NCI-H2107 treated with DMSO at 0.1 percent for 48 hours (cell line): ENCODE results near the gene FAM219B.
"Not testable (repeated sequence)": the region's sequence is repeated elsewhere in the genome, so short reads cannot be mapped to it uniquely, and the experiment has no call there.

Experiments
- DNase-seq: peaks from one replicate; lab custom pipeline; 2025; ENCODE audit not compliant: unreplicated experiment; lab: John Stamatoyannopoulos, UW

The FAM219B gene

GRCh38 chr15:74904190-74904805 lies 2.4 kb downstream of the FAM219B start:
- DNase-seq: no peak

DNA sequence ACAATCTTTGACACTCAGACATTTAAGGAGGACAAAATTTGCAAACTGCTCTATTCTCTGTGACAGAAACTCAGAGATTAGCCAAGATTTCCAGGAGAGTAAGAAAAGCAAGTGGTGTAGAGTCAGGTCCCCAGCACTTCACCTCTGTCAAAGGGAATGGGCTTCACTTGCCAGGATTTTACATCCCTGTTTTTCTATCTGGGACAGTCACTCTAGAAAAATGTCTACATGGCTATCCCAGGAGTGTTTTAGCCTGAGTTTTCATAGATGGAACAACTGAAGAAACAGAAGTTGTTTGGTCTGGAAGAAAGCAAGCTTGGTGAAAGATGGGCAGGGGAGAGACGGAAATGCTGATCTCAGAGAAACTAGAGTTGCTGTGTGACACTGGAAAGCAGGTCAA lies 3.0 kb downstream of the FAM219B start:
- no peak for DNase-seq

- DNase-seq: no peak
These were observed 4.2 kb downstream of the FAM219B start for GRCh38 chr15:74902295-74903075.

DNA sequence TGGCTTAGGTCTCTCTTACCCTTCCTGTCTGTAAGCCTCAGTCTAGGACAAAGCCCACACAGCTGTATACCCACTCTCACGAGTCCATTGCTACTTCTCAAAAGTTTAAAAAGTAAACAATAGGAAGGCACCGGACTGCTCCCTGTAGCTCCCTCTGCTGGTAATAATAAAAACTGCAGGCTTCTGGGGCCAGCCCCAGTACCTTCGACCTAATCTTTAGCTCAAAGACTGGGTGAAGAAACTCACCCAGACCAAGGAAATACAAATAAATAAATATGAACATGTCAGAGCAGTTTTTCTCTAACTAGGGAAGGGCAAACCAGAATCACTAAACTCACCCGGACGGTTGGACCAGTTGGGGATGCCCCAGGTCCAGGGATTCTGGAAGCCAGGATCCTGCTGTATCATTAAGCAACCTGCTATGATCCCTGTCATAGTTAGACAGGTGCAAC lies 5.0 kb downstream of the FAM219B start:
- DNase-seq: no peak

DNA sequence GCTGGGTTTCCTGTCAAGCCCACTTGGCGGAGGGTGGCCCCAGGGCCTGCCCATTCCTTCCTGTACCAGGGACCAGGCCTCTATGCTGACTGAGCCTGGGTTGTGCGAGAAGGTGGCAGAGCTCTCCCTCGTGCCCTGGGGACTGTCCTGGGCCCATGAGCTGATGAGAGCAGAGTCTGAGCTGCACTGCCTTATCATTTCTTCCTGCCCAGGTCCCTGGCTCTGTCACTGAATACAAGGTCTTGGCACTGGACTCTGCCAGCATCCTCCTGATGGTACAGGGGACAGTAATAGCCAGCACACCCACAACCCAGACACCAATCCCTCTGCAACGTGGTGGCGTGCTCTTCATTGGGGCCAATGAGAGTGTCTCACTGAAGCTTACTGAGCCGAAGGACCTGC lies 9.3 kb downstream of the FAM219B start:
- DNase-seq: no peak

- no peak for DNase-seq
These were observed 10.3 kb downstream of the FAM219B start for GRCh38 chr15:74896316-74896715.

GRCh38 chr15:74895830-74896229 lies 10.8 kb downstream of the FAM219B start:
- no peak for DNase-seq

- not testable (repeated sequence) for DNase-seq
These were observed 12.3 kb downstream of the FAM219B start for GRCh38 chr15:74894383-74894782.

DNA sequence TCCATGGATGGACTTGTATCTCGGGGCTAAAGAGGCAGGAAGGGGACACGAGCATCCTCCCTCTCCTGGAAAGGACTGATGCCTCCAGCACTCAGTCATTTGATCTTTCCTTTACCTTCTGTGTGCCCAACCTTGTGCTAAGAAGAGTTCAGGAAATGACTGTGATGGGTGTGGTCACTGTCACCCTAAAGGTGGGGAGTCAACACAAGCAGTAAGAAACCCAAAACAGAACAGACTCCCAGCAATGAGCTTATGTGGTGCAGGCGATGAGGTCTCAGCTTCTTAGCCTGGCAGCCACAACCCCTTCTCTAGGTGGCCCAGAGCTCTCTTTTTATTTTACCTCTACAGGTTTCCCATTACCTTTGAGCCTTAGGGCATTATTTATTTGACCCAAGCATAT lies 13.0 kb downstream of the FAM219B start:
- no peak for DNase-seq

GRCh38 chr15:74892931-74893330 lies 13.7 kb downstream of the FAM219B start:
- no peak for DNase-seq

DNA sequence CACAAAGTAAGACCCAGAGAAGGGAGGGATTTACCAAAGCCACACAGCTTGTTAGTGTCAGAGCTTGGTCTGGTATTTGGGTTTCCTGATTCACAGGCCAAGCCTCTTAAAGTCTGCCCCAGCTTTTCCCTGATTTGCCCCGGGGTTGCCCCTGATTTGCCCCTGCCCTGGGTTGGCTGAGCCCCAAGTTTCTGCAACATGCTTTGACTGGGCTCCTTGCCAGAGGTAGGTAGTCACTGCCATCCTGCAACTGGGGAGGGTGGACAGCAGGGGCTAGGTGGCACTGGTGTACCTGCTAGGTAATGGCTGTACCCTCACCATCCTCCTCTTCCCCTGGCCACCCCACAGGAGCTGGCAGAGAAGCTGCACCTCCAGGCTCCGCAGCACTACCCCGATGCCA lies 14.3 kb downstream of the FAM219B start:
- no peak for DNase-seq

- DNase-seq: no peak
These were observed 15.2 kb downstream of the FAM219B start for GRCh38 chr15:74891469-74891868.

- no peak for DNase-seq
These were observed 16.0 kb downstream of the FAM219B start for GRCh38 chr15:74890665-74890960.

GRCh38 chr15:74889883-74890664 lies 16.6 kb downstream of the FAM219B start, which contains the start of gene MPI:
MPI (plus strand) TSS chr15:74890042; CDS start chr15:74890074, 32 bp downstream.
- DNase-seq: peak; percentile 20

DNA sequence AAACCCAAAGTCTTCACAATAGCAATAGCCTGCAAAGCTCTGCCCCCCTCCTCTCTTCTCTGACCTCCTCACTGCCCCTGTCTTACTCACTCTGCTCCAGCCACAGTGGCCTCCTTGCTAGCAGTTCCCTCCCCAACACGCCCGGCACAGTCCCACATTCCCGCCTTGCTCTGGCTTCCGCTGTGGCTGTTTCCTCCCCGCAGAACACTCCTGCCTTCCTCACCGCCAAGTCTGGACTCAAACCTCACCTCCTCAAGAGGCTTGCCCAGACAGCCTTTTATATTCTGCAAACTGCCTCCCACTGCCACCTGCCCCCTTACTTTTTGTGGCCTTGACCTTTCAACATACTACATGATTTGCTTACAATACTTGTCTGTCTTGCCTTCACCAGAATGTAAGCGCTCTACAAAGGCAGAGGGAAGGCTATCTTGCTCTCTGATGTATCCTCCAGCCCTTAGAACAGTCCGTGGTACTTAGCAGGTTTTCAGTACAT lies 17.2 kb downstream of the FAM219B start:
- no peak for DNase-seq

GRCh38 chr15:74888716-74889115 lies 17.9 kb downstream of the FAM219B start:
- DNase-seq: no peak

- not testable (repeated sequence) for DNase-seq
These were observed 19.0 kb downstream of the FAM219B start for GRCh38 chr15:74887537-74888193.

GRCh38 chr15:74885461-74885860 lies 21.2 kb downstream of the FAM219B start:
- no peak for DNase-seq

- DNase-seq: no peak
These were observed 22.0 kb downstream of the FAM219B start for GRCh38 chr15:74884428-74885223.

GRCh38 chr15:74882528-74882927 lies 24.1 kb downstream of the FAM219B start:
- no peak for DNase-seq
